NCI-H226 (cell line): ENCODE measurements around the gene DNM2.

Experiments used
- DNase-seq: peaks from one replicate; pipeline ENCODE4 v3.0.0-alpha.2; 2015

DNM2 gene

GRCh38 chr19:10691178-10691881 lies 26.5 kb upstream of the DNM2 start:
- no peak for DNase-seq

- DNase-seq = no peak
These were observed 26.0 kb upstream of the DNM2 start for GRCh38 chr19:10691883-10692282.

- DNase-seq = no peak
These were observed 25.1 kb upstream of the DNM2 start for GRCh38 chr19:10692673-10693264.

- no peak for DNase-seq
These were observed 23.1 kb upstream of the DNM2 start for GRCh38 chr19:10694706-10695307.

GRCh38 chr19:10695401-10696398 lies 22.2 kb upstream of the DNM2 start:
- peak; percentile 90 for DNase-seq

- peak; percentile 27 for DNase-seq
These were observed 18.1 kb upstream of the DNM2 start for GRCh38 chr19:10699650-10700335.

GRCh38 chr19:10701955-10702525 lies 15.8 kb upstream of the DNM2 start:
- DNase-seq = no peak

GRCh38 chr19:10706990-10707389 lies 10.9 kb upstream of the DNM2 start:
- DNase-seq = no peak

- no peak for DNase-seq
These were observed 10.4 kb upstream of the DNM2 start for GRCh38 chr19:10707440-10707839.

GRCh38 chr19:10708291-10708690 lies 9.6 kb upstream of the DNM2 start:
- DNase-seq = no peak

- no peak for DNase-seq
These were observed 5.8 kb upstream of the DNM2 start for GRCh38 chr19:10712045-10712444.

- no peak for DNase-seq
These were observed 5.1 kb upstream of the DNM2 start for GRCh38 chr19:10712754-10713153.

- no peak for DNase-seq
These were observed 4.6 kb upstream of the DNM2 start for GRCh38 chr19:10713317-10713716.

GRCh38 chr19:10717054-10717355 lies 874 bp upstream of the DNM2 start:
- no peak for DNase-seq

- DNase-seq = peak; percentile 8
These were observed 622 bp downstream of the DNM2 start for GRCh38 chr19:10718205-10719196.

GRCh38 chr19:10719466-10719961 lies 1.6 kb downstream of the DNM2 start:
- DNase-seq = no peak

GRCh38 chr19:10720607-10721125 lies 2.8 kb downstream of the DNM2 start:
- DNase-seq = no peak

- no peak for DNase-seq
These were observed 5.7 kb downstream of the DNM2 start for GRCh38 chr19:10723591-10723990.

- DNase-seq = no peak
These were observed 6.7 kb downstream of the DNM2 start for GRCh38 chr19:10724573-10725071.

GRCh38 chr19:10725415-10725814 lies 7.5 kb downstream of the DNM2 start:
- DNase-seq = no peak
